Hepatocyte (in vitro differentiated cells): ENCODE measurements around the gene AGBL1. TPM values are rescaled to one million over a fixed set of nuclear protein-coding genes. Genes with fewer than 3 reads are reported as not detected.

Experiments used
- DNase-seq: peaks from one replicate; pipeline ENCODE4 v3.0.0-alpha.2; 2016; ENCODE audit warnings: low spot score
- H2AFZ ChIP-seq: fragments of 200-600 bp; sonication (generic); 2 replicates; pipeline ENCODE4 v1.6.0; 2016; ENCODE audit warnings: antibody characterized with exemption, mild to moderate bottlenecking
- H3K27ac ChIP-seq: fragments of 200-600 bp; sonication (generic); 2 replicates; pipeline ENCODE4 v1.5.1; 2016; ENCODE audit warnings: mild to moderate bottlenecking
- H3K27me3 ChIP-seq: fragments of 200-600 bp; sonication (generic); 2 replicates; pipeline ENCODE4 v1.6.1; 2016
- H3K36me3 ChIP-seq: fragments of 200-600 bp; sonication (generic); replicated peaks from 2 replicates; pipeline ENCODE4 v1.5.1; 2016; ENCODE audit warnings: low read depth; ENCODE audit not compliant: insufficient read depth
- H3K4me1 ChIP-seq: fragments of 200-600 bp; sonication (generic); 2 replicates; pipeline ENCODE4 v1.5.1; 2016; ENCODE audit warnings: mild to moderate bottlenecking, moderate library complexity; ENCODE audit not compliant: insufficient read depth
- H3K4me2 ChIP-seq: fragments of 200-600 bp; sonication (generic); 2 replicates; pipeline ENCODE4 v1.6.0; 2016
- H3K4me3 ChIP-seq: fragments of 200-600 bp; sonication (generic); 2 replicates; pipeline ENCODE4 v1.5.1; 2016; ENCODE audit warnings: mild to moderate bottlenecking
- H3K79me2 ChIP-seq: fragments of 200-600 bp; sonication (generic); 2 replicates; pipeline ENCODE4 v1.6.0; 2017; ENCODE audit warnings: mild to moderate bottlenecking
- H3K9me2 ChIP-seq: fragments of 200-600 bp; sonication (generic); replicated peaks from 2 replicates; pipeline ENCODE4 v1.6.0; 2017; ENCODE audit warnings: mild to moderate bottlenecking; ENCODE audit not compliant: insufficient read depth
- H3K9me3 ChIP-seq: fragments of 200-600 bp; sonication (generic); 2 replicates; pipeline ENCODE4 v1.5.1; 2016; ENCODE audit warnings: low read depth, mild to moderate bottlenecking
- H4K20me1 ChIP-seq: fragments of 200-600 bp; sonication (generic); 2 replicates; pipeline ENCODE4 v1.6.0; 2016; ENCODE audit warnings: mild to moderate bottlenecking; ENCODE audit not compliant: insufficient read depth, poor library complexity, severe bottlenecking
- CTCF ChIP-seq: fragments of 200-600 bp; sonication (generic); IDR thresholded peaks from 2 replicates; pipeline ENCODE4 v1.5.1; 2016; ENCODE audit warnings: antibody characterized with exemption, mild to moderate bottlenecking; ENCODE audit not compliant: poor library complexity
- EZH2 ChIP-seq: fragments of 200-600 bp; sonication (generic); IDR thresholded peaks from 2 replicates; pipeline ENCODE4 v1.6.1; 2016; ENCODE audit warnings: antibody characterized with exemption, mild to moderate bottlenecking, borderline replicate concordance
- EZH2phosphoT487 ChIP-seq: fragments of 200-600 bp; sonication (generic); IDR thresholded peaks from one replicate; pipeline ENCODE4 v1.6.1; 2018; ENCODE audit warnings: antibody characterized with exemption, mild to moderate bottlenecking, low read depth, moderate library complexity; ENCODE audit not compliant: unreplicated experiment, severe bottlenecking
- WGBS: methylation state at CpG from one replicate; pipeline ENCODE4 v1.1.6; 2016; ENCODE audit warnings: low lambda C conversion rate; ENCODE audit errors: missing lambda C conversion rate; 5-methylcytosine and 5-hydroxymethylcytosine counted together
- polyA plus RNA-seq: library from polyadenylated mRNA; unstranded; fragments of >200 nt; fragmentation: Nextera tagmentation; extraction: Ambion mirVana; gene quantifications from 2 replicates; pipeline ENCODE4 v1.2.1, GENCODE V29; 2016
- total RNA-seq: library from RNA; depleted of rRNA; stranded (reverse); fragments of >200 nt; gene quantifications from 2 replicates; pipeline ENCODE4 v1.2.3, GENCODE V29; 2014

AGBL1 gene
- total and polyA plus RNA-seq, 2 experiments from 2014 or later: not detected

- Histone ChIP-seq H3K27me3 (no peaks in the 10 kb centered on the region), H3K79me2 (no peaks in the 10 kb centered on the region), H3K27ac (no peak overlapping the region), H4K20me1 (no peaks in the 10 kb centered on the region), H3K4me2 (no peak overlapping the region), H3K36me3 (no peaks in the 10 kb centered on the region), H3K9me3 (no peaks in the 10 kb centered on the region), H3K9me2 (no peaks in the 10 kb centered on the region), H2AFZ (no peak overlapping the region), H3K4me3 (no peak overlapping the region), H3K4me1 (peaks cover 8% of the 10 kb centered on the region)
- no peak for DNase-seq
- WGBS: 76% methylated on average over 1 of the region's 1 CpG
- no peak for TF ChIP-seq CTCF
- no peak for TF ChIP-seq EZH2
- no peak for TF ChIP-seq EZH2phosphoT487
Observed at GRCh38 chr15:86854176-86854575, 774.5 kb downstream of the AGBL1 start.

GRCh38 chr15:86855307-86856291 lies 775.9 kb downstream of the AGBL1 start:
- no peak for DNase-seq
- H3K4me1 ChIP-seq: peaks cover 8% of the 10 kb centered on the region
- H2AFZ ChIP-seq: no peak overlapping the region
- no peaks in the 10 kb centered on the region for H3K79me2 ChIP-seq
- H3K9me3 ChIP-seq: no peaks in the 10 kb centered on the region
- no peak overlapping the region for H3K4me3 ChIP-seq
- H3K9me2 ChIP-seq: no peaks in the 10 kb centered on the region
- TF ChIP-seq EZH2phosphoT487 (no peak), EZH2 (no peak), CTCF (no peak)
- no peak overlapping the region for H3K4me2 ChIP-seq
- no peaks in the 10 kb centered on the region for H3K36me3 ChIP-seq
- H4K20me1 ChIP-seq: no peaks in the 10 kb centered on the region
- WGBS: 32% methylated on average over 8 of the region's 8 CpGs
- H3K27me3 ChIP-seq: no peaks in the 10 kb centered on the region
- no peak overlapping the region for H3K27ac ChIP-seq

GRCh38 chr15:86857701-86858100 lies 778.0 kb downstream of the AGBL1 start:
- Histone ChIP-seq H3K27me3 (no peaks in the 10 kb centered on the region), H3K27ac (no peak overlapping the region), H3K4me2 (no peak overlapping the region), H2AFZ (no peak overlapping the region), H3K9me3 (no peaks in the 10 kb centered on the region), H3K79me2 (no peaks in the 10 kb centered on the region), H3K9me2 (no peaks in the 10 kb centered on the region), H3K4me1 (peaks cover 8% of the 10 kb centered on the region), H3K4me3 (no peak overlapping the region), H4K20me1 (no peaks in the 10 kb centered on the region), H3K36me3 (no peaks in the 10 kb centered on the region)
- no peak for TF ChIP-seq EZH2
- TF ChIP-seq CTCF: no peak
- no peak for TF ChIP-seq EZH2phosphoT487
- DNase-seq: no peak
- 93% methylated on average over 4 of the region's 4 CpGs for WGBS
